HEK293 (cell line): Measurements from ENCODE around the gene TSGA10IP.

Experiments used
- CTCF ChIA-PET: fragments of 350-600 bp; formaldehyde crosslinking; extraction: SDS; loops from one replicate; lab custom pipeline; 2021; ENCODE audit warnings: antibody characterized with exemption; lab: Yijun Ruan, JAX
- POLR2A ChIA-PET: fragments of 300-600 bp; formaldehyde crosslinking; extraction: SDS; loops from one replicate; lab custom pipeline; 2020; ENCODE audit warnings: antibody characterized with exemption, inconsistent platforms; lab: Yijun Ruan, JAX
- H3K27ac ChIP-seq: fragments of 200-500 bp; sonication (Bioruptor generic); 2 replicates; pipeline ENCODE4 v1.5.1; 2014; ENCODE audit warnings: low read depth, low read length, control low read depth, inconsistent platforms; ENCODE audit errors: extremely low read depth
- H3K36me3 ChIP-seq, 2 experiments: fragments of 200-500 bp in 1 of 2; sonication (Bioruptor generic) in 1 of 2; 1 replicate in 1 of 2; 2 replicates in 1 of 2; pipeline ENCODE4 v1.5.1; 2014 to 2017; ENCODE audit warnings: inconsistent platforms in 2 of 2, low read length in 2 of 2; ENCODE audit not compliant: control insufficient read depth in 2 of 2, insufficient read depth in 1 of 2
- H3K4me1 ChIP-seq: fragments of 200-500 bp; sonication (Bioruptor generic); 2 replicates; pipeline ENCODE4 v1.5.1; 2014; ENCODE audit warnings: mild to moderate bottlenecking, low read length, inconsistent platforms; ENCODE audit not compliant: control insufficient read depth, insufficient read depth
- H3K4me3 ChIP-seq: 2 replicates; pipeline ENCODE4 v1.5.1; 2011; ENCODE audit warnings: low read depth, mild to moderate bottlenecking, control low read depth, low read length, moderate library complexity
- H3K9me3 ChIP-seq: fragments of 200-500 bp; sonication (Bioruptor generic); 2 replicates; pipeline ENCODE4 v1.5.1; 2014; ENCODE audit warnings: low read depth, low read length, inconsistent platforms; ENCODE audit not compliant: control insufficient read depth, insufficient read depth
- PRDM10 ChIP-seq: fragments of 450-650 bp; formaldehyde crosslinking; IDR thresholded peaks from 2 replicates; pipeline ENCODE4 v1.5.1; 2016; ENCODE audit warnings: missing biosample characterization, missing genetic modification characterization
- PRDM4 ChIP-seq: fragments of 450-650 bp; formaldehyde crosslinking; IDR thresholded peaks from 2 replicates; pipeline ENCODE4 v1.5.1; 2017; ENCODE audit warnings: missing biosample characterization, missing genetic modification characterization
- SCRT2 ChIP-seq: fragments of 450-650 bp; formaldehyde crosslinking; IDR thresholded peaks from 2 replicates; pipeline ENCODE4 v1.5.1; 2016; ENCODE audit warnings: missing biosample characterization, missing genetic modification characterization
- SP2 ChIP-seq: fragments of 450-650 bp; formaldehyde crosslinking; IDR thresholded peaks from 2 replicates; pipeline ENCODE4 v1.5.1; 2016; ENCODE audit warnings: missing biosample characterization, missing genetic modification characterization
- ZNF138 ChIP-seq: fragments of 450-650 bp; formaldehyde crosslinking; IDR thresholded peaks from 2 replicates; pipeline ENCODE4 v1.5.1; 2016; ENCODE audit warnings: missing biosample characterization, missing genetic modification characterization, borderline replicate concordance
- ZNF211 ChIP-seq: fragments of 450-650 bp; formaldehyde crosslinking; IDR thresholded peaks from 2 replicates; pipeline ENCODE4 v1.5.1; 2016; ENCODE audit warnings: low read depth, missing biosample characterization, missing genetic modification characterization
- ZNF416 ChIP-seq: fragments of 450-650 bp; formaldehyde crosslinking; IDR thresholded peaks from 2 replicates; pipeline ENCODE4 v1.5.1; 2016; ENCODE audit warnings: missing biosample characterization, missing genetic modification characterization
- ZNF449 ChIP-seq: fragments of 450-650 bp; formaldehyde crosslinking; IDR thresholded peaks from 2 replicates; pipeline ENCODE4 v1.5.1; 2017; ENCODE audit warnings: missing biosample characterization, mild to moderate bottlenecking, missing genetic modification characterization, moderate library complexity
- ZNF544 ChIP-seq: fragments of 450-650 bp; formaldehyde crosslinking; IDR thresholded peaks from 2 replicates; pipeline ENCODE4 v1.5.0; 2017; ENCODE audit warnings: missing biosample characterization, missing genetic modification characterization
- ZNF560 ChIP-seq: fragments of 450-650 bp; formaldehyde crosslinking; IDR thresholded peaks from 2 replicates; pipeline ENCODE4 v1.5.1; 2017; ENCODE audit warnings: missing biosample characterization, missing genetic modification characterization, borderline replicate concordance
- ZNF776 ChIP-seq: fragments of 450-650 bp; formaldehyde crosslinking; IDR thresholded peaks from 2 replicates; pipeline ENCODE4 v1.5.0; 2017; ENCODE audit warnings: missing biosample characterization, missing genetic modification characterization, borderline replicate concordance
- TF ChIP-seq, protein P1 (sequence below): fragments of 450-650 bp; formaldehyde crosslinking; IDR thresholded peaks from 2 replicates; pipeline ENCODE4 v1.5.1; 2016; ENCODE audit warnings: missing biosample characterization, missing genetic modification characterization
- TF ChIP-seq, protein P2 (sequence below): sonication (generic); formaldehyde crosslinking; IDR thresholded peaks from 2 replicates; pipeline ENCODE4 v1.8.1; 2022; ENCODE audit warnings: mild to moderate bottlenecking, moderate library complexity, missing genetic modification reagents
- TF ChIP-seq, protein P3 (sequence below): fragments of 450-650 bp; formaldehyde crosslinking; optimal IDR thresholded peaks from 2 replicates; pipeline ENCODE3; 2016; ENCODE audit warnings: missing biosample characterization, mild to moderate bottlenecking, missing genetic modification characterization
- TF ChIP-seq, protein P4 (sequence below): fragments of 450-650 bp; formaldehyde crosslinking; IDR thresholded peaks from 2 replicates; pipeline ENCODE4 v1.5.1; 2016; ENCODE audit warnings: missing biosample characterization, missing genetic modification characterization

Gene TSGA10IP

GRCh38 chr11:66002648-66003225 lies 57.5 kb downstream of the TSGA10IP start:
- POLR2A ChIA-PET = interaction anchor here (0.8 to 1.6 kb wide), 11 partner anchors 9 to 388 kb away, joined by 3 to 7 read pairs (median 4); partner anchors contain the start of genes CFL1, CST6, FIBP and PCNX3
- Histone ChIP-seq H3K4me1 (no peaks in the 10 kb centered on the region), H3K4me3 (peak overlapping the region; percentile 98), H3K27ac (peak overlapping the region; percentile 58; the same call in 1 of the 2 replicates), H3K9me3 (no peaks in the 10 kb centered on the region), H3K36me3 (peaks cover 2 to 59% of the 10 kb centered on the region in 2 experiments)
- no peak for TF ChIP-seq ZNF211 (tag by site-specific recombination)
- TF ChIP-seq ZNF544 (tag by site-specific recombination) = no peak
- TF ChIP-seq ZNF560 (tag by site-specific recombination) = no peak
- TF ChIP-seq, protein P1, sequence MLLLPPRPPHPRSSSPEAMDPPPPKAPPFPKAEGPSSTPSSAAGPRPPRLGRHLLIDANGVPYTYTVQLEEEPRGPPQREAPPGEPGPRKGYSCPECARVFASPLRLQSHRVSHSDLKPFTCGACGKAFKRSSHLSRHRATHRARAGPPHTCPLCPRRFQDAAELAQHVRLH = no peak
- no peak for TF ChIP-seq ZNF776
- no peak for TF ChIP-seq ZNF449 (tag by site-specific recombination)
- peak; percentile 80 for TF ChIP-seq SCRT2 (tag by site-specific recombination)
- TF ChIP-seq, protein P2, sequence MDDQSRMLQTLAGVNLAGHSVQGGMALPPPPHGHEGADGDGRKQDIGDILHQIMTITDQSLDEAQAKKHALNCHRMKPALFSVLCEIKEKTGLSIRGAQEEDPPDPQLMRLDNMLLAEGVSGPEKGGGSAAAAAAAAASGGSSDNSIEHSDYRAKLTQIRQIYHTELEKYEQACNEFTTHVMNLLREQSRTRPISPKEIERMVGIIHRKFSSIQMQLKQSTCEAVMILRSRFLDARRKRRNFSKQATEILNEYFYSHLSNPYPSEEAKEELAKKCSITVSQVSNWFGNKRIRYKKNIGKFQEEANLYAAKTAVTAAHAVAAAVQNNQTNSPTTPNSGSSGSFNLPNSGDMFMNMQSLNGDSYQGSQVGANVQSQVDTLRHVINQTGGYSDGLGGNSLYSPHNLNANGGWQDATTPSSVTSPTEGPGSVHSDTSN (CRISPR knock-in tag) = no peak
- 0 out of 2 replicates have a peak, but pooled peaks have one; percentile 4 for TF ChIP-seq SP2
- TF ChIP-seq PRDM10 (tag by site-specific recombination) = 0 out of 2 replicates have a peak, but pooled peaks have one; percentile 8
- TF ChIP-seq PRDM4 = no peak
- no peak for TF ChIP-seq ZNF416 (tag by site-specific recombination)
- TF ChIP-seq ZNF138 (tag by site-specific recombination) = no peak
- TF ChIP-seq, protein P3, sequence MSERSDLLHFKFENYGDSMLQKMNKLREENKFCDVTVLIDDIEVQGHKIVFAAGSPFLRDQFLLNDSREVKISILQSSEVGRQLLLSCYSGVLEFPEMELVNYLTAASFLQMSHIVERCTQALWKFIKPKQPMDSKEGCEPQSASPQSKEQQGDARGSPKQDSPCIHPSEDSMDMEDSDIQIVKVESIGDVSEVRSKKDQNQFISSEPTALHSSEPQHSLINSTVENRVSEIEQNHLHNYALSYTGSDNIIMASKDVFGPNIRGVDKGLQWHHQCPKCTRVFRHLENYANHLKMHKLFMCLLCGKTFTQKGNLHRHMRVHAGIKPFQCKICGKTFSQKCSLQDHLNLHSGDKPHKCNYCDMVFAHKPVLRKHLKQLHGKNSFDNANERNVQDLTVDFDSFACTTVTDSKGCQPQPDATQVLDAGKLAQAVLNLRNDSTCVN (tag by site-specific recombination) = peak; percentile 28
- TF ChIP-seq, protein P4, sequence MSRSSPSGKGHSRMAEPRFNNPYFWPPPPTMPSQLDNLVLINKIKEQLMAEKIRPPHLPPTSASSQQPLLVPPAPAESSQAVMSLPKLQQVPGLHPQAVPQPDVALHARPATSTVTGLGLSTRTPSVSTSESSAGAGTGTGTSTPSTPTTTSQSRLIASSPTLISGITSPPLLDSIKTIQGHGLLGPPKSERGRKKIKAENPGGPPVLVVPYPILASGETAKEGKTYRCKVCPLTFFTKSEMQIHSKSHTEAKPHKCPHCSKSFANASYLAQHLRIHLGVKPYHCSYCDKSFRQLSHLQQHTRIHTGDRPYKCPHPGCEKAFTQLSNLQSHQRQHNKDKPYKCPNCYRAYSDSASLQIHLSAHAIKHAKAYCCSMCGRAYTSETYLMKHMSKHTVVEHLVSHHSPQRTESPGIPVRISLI (tag by site-specific recombination) = no peak
- CTCF ChIA-PET = interaction anchor here (0.8 to 1.4 kb wide), 4 partner anchors 14 to 43 kb away, joined by 3 to 6 read pairs (median 3); no protein-coding TSS in a partner anchor
